Hepatocyte (in vitro differentiated cells): Measurements from ENCODE around the gene SNTB2. TPM values are rescaled to one million over a fixed set of nuclear protein-coding genes. Genes with fewer than 3 reads are reported as not detected.
A peak's percentile ranks its signal among the peaks of the same experiment; 100 is the strongest.

ENCODE experiments used
- DNase-seq: peaks from one replicate; pipeline ENCODE4 v3.0.0-alpha.2; 2016; ENCODE audit warnings: low spot score
- H2AFZ ChIP-seq: fragments of 200-600 bp; sonication (generic); 2 replicates; pipeline ENCODE4 v1.6.0; 2016; ENCODE audit warnings: antibody characterized with exemption, mild to moderate bottlenecking
- H3K27ac ChIP-seq: fragments of 200-600 bp; sonication (generic); 2 replicates; pipeline ENCODE4 v1.5.1; 2016; ENCODE audit warnings: mild to moderate bottlenecking
- H3K27me3 ChIP-seq: fragments of 200-600 bp; sonication (generic); 2 replicates; pipeline ENCODE4 v1.6.1; 2016
- H3K36me3 ChIP-seq: fragments of 200-600 bp; sonication (generic); replicated peaks from 2 replicates; pipeline ENCODE4 v1.5.1; 2016; ENCODE audit warnings: low read depth; ENCODE audit not compliant: insufficient read depth
- H3K4me1 ChIP-seq: fragments of 200-600 bp; sonication (generic); 2 replicates; pipeline ENCODE4 v1.5.1; 2016; ENCODE audit warnings: mild to moderate bottlenecking, moderate library complexity; ENCODE audit not compliant: insufficient read depth
- H3K4me2 ChIP-seq: fragments of 200-600 bp; sonication (generic); 2 replicates; pipeline ENCODE4 v1.6.0; 2016
- H3K4me3 ChIP-seq: fragments of 200-600 bp; sonication (generic); 2 replicates; pipeline ENCODE4 v1.5.1; 2016; ENCODE audit warnings: mild to moderate bottlenecking
- H3K79me2 ChIP-seq: fragments of 200-600 bp; sonication (generic); 2 replicates; pipeline ENCODE4 v1.6.0; 2017; ENCODE audit warnings: mild to moderate bottlenecking
- H3K9me2 ChIP-seq: fragments of 200-600 bp; sonication (generic); replicated peaks from 2 replicates; pipeline ENCODE4 v1.6.0; 2017; ENCODE audit warnings: mild to moderate bottlenecking; ENCODE audit not compliant: insufficient read depth
- H3K9me3 ChIP-seq: fragments of 200-600 bp; sonication (generic); 2 replicates; pipeline ENCODE4 v1.5.1; 2016; ENCODE audit warnings: low read depth, mild to moderate bottlenecking
- H4K20me1 ChIP-seq: fragments of 200-600 bp; sonication (generic); 2 replicates; pipeline ENCODE4 v1.6.0; 2016; ENCODE audit warnings: mild to moderate bottlenecking; ENCODE audit not compliant: insufficient read depth, poor library complexity, severe bottlenecking
- CTCF ChIP-seq: fragments of 200-600 bp; sonication (generic); IDR thresholded peaks from 2 replicates; pipeline ENCODE4 v1.5.1; 2016; ENCODE audit warnings: antibody characterized with exemption, mild to moderate bottlenecking; ENCODE audit not compliant: poor library complexity
- EZH2 ChIP-seq: fragments of 200-600 bp; sonication (generic); IDR thresholded peaks from 2 replicates; pipeline ENCODE4 v1.6.1; 2016; ENCODE audit warnings: antibody characterized with exemption, mild to moderate bottlenecking, borderline replicate concordance
- EZH2phosphoT487 ChIP-seq: fragments of 200-600 bp; sonication (generic); IDR thresholded peaks from one replicate; pipeline ENCODE4 v1.6.1; 2018; ENCODE audit warnings: antibody characterized with exemption, mild to moderate bottlenecking, low read depth, moderate library complexity; ENCODE audit not compliant: unreplicated experiment, severe bottlenecking
- WGBS: methylation state at CpG from one replicate; pipeline ENCODE4 v1.1.6; 2016; ENCODE audit warnings: low lambda C conversion rate; ENCODE audit errors: missing lambda C conversion rate; 5-methylcytosine and 5-hydroxymethylcytosine counted together
- polyA plus RNA-seq: library from polyadenylated mRNA; unstranded; fragments of >200 nt; fragmentation: Nextera tagmentation; extraction: Ambion mirVana; gene quantifications from 2 replicates; pipeline ENCODE4 v1.2.1, GENCODE V29; 2016
- total RNA-seq: library from RNA; depleted of rRNA; stranded (reverse); fragments of >200 nt; gene quantifications from 2 replicates; pipeline ENCODE4 v1.2.3, GENCODE V29; 2014

The SNTB2 gene
- total and polyA plus RNA-seq, 2 experiments from 2014 or later = 21.5 to 36.7 TPM

- Histone ChIP-seq H3K4me1 (no peaks in the 10 kb centered on the region), H3K9me3 (no peaks in the 10 kb centered on the region), H3K9me2 (no peaks in the 10 kb centered on the region), H3K27me3 (no peaks in the 10 kb centered on the region), H3K27ac (no peak overlapping the region), H3K4me2 (no peak overlapping the region), H4K20me1 (no peaks in the 10 kb centered on the region), H3K36me3 (no peaks in the 10 kb centered on the region), H3K79me2 (no peaks in the 10 kb centered on the region), H2AFZ (no peak overlapping the region), H3K4me3 (no peak overlapping the region)
- DNase-seq = no peak
- WGBS = 97% methylated on average over 4 of the region's 4 CpGs
- TF ChIP-seq EZH2phosphoT487 = no peak
- TF ChIP-seq CTCF = no peak
- TF ChIP-seq EZH2 = no peak
These were observed 17.9 kb upstream of the SNTB2 start for GRCh38 chr16:69169051-69169450.

- TF ChIP-seq EZH2 (no peak), CTCF (no peak), EZH2phosphoT487 (no peak)
- Histone ChIP-seq H3K9me3 (no peaks in the 10 kb centered on the region), H3K27ac (no peak overlapping the region), H3K36me3 (no peaks in the 10 kb centered on the region), H2AFZ (no peak overlapping the region), H3K4me3 (no peak overlapping the region), H3K9me2 (no peaks in the 10 kb centered on the region), H3K4me1 (no peaks in the 10 kb centered on the region), H4K20me1 (no peaks in the 10 kb centered on the region), H3K4me2 (no peak overlapping the region), H3K79me2 (no peaks in the 10 kb centered on the region), H3K27me3 (no peaks in the 10 kb centered on the region)
- WGBS = 80% methylated on average over 6 of the region's 6 CpGs
- DNase-seq = no peak
These were observed 17.2 kb upstream of the SNTB2 start for GRCh38 chr16:69169607-69170352.

- TF ChIP-seq EZH2 = no peak
- TF ChIP-seq EZH2phosphoT487 = no peak
- no peak for TF ChIP-seq CTCF
- no peaks in the 10 kb centered on the region for H3K9me3 ChIP-seq
- H3K4me2 ChIP-seq = no peak overlapping the region
- no peak for DNase-seq
- H4K20me1 ChIP-seq = no peaks in the 10 kb centered on the region
- peak overlapping the region; percentile 63 for H3K27ac ChIP-seq
- no peak overlapping the region for H3K4me3 ChIP-seq
- no peaks in the 10 kb centered on the region for H3K4me1 ChIP-seq
- no peaks in the 10 kb centered on the region for H3K36me3 ChIP-seq
- no peak overlapping the region for H2AFZ ChIP-seq
- no peaks in the 10 kb centered on the region for H3K9me2 ChIP-seq
- H3K79me2 ChIP-seq = no peaks in the 10 kb centered on the region
- 87% methylated on average over 6 of the region's 6 CpGs for WGBS
- H3K27me3 ChIP-seq = no peaks in the 10 kb centered on the region
These were observed 15.5 kb upstream of the SNTB2 start for GRCh38 chr16:69171325-69172084.
